Gastroesophageal sphincter (tissue), 4 donors: ENCODE measurements around the gene LSAMP. TPM values are rescaled to one million over a fixed set of nuclear protein-coding genes. Genes with fewer than 3 reads are reported as not detected.

ENCODE experiments used
- ATAC-seq: fragments of 150-250 bp; one replicate; pipeline ENCODE4 v1.9.1; 2016; ENCODE audit warnings: mild to moderate bottlenecking, moderate library complexity
- H3K27ac ChIP-seq, 4 donors: fragments of 200-600 bp; sonication (generic) in 3 of 4; 1 replicate in 3 of 4; 2 replicates in 1 of 4; pipeline ENCODE4 v1.5.1; 2016 to 2019
- H3K27me3 ChIP-seq: fragments of 200-600 bp; sonication (generic); one replicate; pipeline ENCODE4 v1.5.1; 2019
- H3K36me3 ChIP-seq, 2 donors: fragments of 200-600 bp; sonication (generic); one replicate each; pipeline ENCODE4 v1.5.1; 2019; ENCODE audit warnings: control low read depth in 1 of 2
- H3K4me1 ChIP-seq, 3 donors: fragments of 200-600 bp; sonication (generic); 1 replicate in 2 of 3; 2 replicates in 1 of 3; pipeline ENCODE4 v1.5.1; 2016 to 2019; ENCODE audit warnings: control low read depth in 2 of 3
- H3K4me3 ChIP-seq, 2 donors: fragments of 200-600 bp; sonication (generic); one replicate each; pipeline ENCODE4 v1.5.1; 2019; ENCODE audit warnings: mild to moderate bottlenecking in 1 of 2, moderate library complexity in 1 of 2
- H3K9me3 ChIP-seq, 3 donors: fragments of 200-600 bp; sonication (generic); one replicate each; pipeline ENCODE4 v1.5.1; 2017 to 2019; ENCODE audit warnings: control low read depth in 2 of 3
- CTCF ChIP-seq, 4 experiments: fragments of 200-600 bp in 2 of 4; fragments of 450-650 bp in 2 of 4; sonication (generic) in 1 of 4; IDR thresholded peaks; one replicate each; pipeline ENCODE4 v1.5.1; 2017 to 2019; ENCODE audit warnings: antibody characterized with exemption in 4 of 4, mild to moderate bottlenecking in 2 of 4, moderate library complexity in 2 of 4
- EP300 ChIP-seq: sonication (generic); formaldehyde crosslinking; IDR thresholded peaks from one replicate; pipeline ENCODE4 v1.6.1; 2017; ENCODE audit warnings: antibody characterized with exemption, mild to moderate bottlenecking
- POLR2A ChIP-seq, 2 donors: fragments of 450-650 bp; IDR thresholded peaks; one replicate each; pipeline ENCODE4 v1.6.1; 2017; ENCODE audit warnings: antibody characterized with exemption in 2 of 2, mild to moderate bottlenecking in 2 of 2, moderate library complexity in 1 of 2
- POLR2AphosphoS5 ChIP-seq: sonication (generic); formaldehyde crosslinking; IDR thresholded peaks from one replicate; pipeline ENCODE4 v1.6.1; 2017; ENCODE audit warnings: antibody characterized with exemption
- WGBS, 2 donors: methylation state at CpG; one replicate each; pipeline ENCODE4 v1.1.5; 2018; ENCODE audit warnings: low coverage in 1 of 2; 5-methylcytosine and 5-hydroxymethylcytosine counted together
- total RNA-seq, 4 donors: library from RNA; depleted of rRNA; stranded (reverse); fragments of >200 nt; gene quantifications; one replicate each; pipeline ENCODE4 v1.1.0, GENCODE V29; 2016

LSAMP gene
- total RNA-seq, 4 donors from 2014 or later = 1.5 to 9.3 (median 3.6) TPM

GRCh38 chr3:115903843-115904242 is 541.4 kb downstream of the LSAMP start:
- Histone ChIP-seq H3K36me3 (no peaks in the 10 kb centered on the region), H3K9me3 (no peaks in the 10 kb centered on the region), H3K27ac (no peak overlapping the region), H3K4me1 (no peaks in the 10 kb centered on the region), H3K4me3 (no peak overlapping the region), H3K27me3 (no peaks in the 10 kb centered on the region)
- no peak for TF ChIP-seq POLR2AphosphoS5
- 89 to 90% methylated on average over 2 of the region's 2 CpGs for WGBS, 2 donors
- no peak for ATAC-seq

DNA sequence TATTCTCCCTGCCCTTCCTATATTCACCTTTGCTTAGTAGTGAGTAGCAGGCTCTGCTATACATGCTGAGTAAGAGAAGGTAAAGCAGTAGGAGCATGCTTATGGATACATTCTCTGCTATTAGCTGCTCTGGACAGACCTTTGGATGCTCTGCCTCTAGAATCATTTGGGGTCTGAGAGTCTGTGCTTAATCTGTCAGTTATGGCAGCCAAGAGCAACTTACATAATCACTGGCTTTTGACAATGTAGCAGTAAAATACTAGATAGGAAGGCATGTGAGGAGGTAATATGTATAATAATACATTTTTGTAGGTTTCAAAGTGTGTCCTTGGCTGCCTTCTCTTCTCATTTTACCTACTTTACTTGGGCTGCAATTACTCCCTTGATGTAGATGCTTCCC is 544.3 kb downstream of the LSAMP start:
- ATAC-seq = no peak
- no peaks in the 10 kb centered on the region for H3K27me3 ChIP-seq
- TF ChIP-seq POLR2AphosphoS5 = no peak
- TF ChIP-seq POLR2A (IDR thresholded peaks at IDR 0.05) = no peak
- no peak for TF ChIP-seq CTCF (IDR thresholded peaks at IDR 0.05)

DNA sequence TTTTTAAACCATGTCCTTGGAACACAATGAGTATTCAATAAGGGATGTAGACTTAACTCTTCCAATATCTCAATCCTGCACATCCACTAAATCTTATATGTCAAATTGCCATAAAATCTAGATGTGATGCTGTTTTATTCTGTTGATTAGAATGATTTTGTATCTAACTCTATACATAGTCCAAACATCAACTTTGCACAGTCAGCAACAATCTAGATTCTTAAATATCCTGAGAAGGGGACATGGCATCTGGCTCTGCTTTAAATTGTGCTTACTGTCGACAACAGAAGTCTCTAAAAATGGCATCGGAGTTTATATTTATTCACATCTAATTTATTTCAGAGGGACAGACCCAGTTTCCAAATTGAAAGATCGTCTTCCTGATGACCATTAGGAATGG is 545.8 kb downstream of the LSAMP start:
- H3K27ac ChIP-seq = no peak overlapping the region
- WGBS, 2 donors = 82 to 86% methylated on average over 3 of the region's 3 CpGs
- H3K4me1 ChIP-seq = no peaks in the 10 kb centered on the region
- no peak for ATAC-seq
- TF ChIP-seq EP300 (no peak), CTCF (IDR thresholded peaks at IDR 0.05) (no peak), POLR2AphosphoS5 (no peak), POLR2A (IDR thresholded peaks at IDR 0.05) (no peak)
- no peaks in the 10 kb centered on the region for H3K27me3 ChIP-seq
- H3K9me3 ChIP-seq = no peaks in the 10 kb centered on the region
- no peaks in the 10 kb centered on the region for H3K36me3 ChIP-seq
- H3K4me3 ChIP-seq = no peak overlapping the region

More for the DNA sequence above, 544.3 kb downstream of the LSAMP start:
- no peaks in the 10 kb centered on the region for H3K4me1 ChIP-seq
- no peak overlapping the region for H3K4me3 ChIP-seq
- H3K9me3 ChIP-seq = no peaks in the 10 kb centered on the region
- no peak overlapping the region for H3K27ac ChIP-seq
- H3K36me3 ChIP-seq = no peaks in the 10 kb centered on the region

DNA sequence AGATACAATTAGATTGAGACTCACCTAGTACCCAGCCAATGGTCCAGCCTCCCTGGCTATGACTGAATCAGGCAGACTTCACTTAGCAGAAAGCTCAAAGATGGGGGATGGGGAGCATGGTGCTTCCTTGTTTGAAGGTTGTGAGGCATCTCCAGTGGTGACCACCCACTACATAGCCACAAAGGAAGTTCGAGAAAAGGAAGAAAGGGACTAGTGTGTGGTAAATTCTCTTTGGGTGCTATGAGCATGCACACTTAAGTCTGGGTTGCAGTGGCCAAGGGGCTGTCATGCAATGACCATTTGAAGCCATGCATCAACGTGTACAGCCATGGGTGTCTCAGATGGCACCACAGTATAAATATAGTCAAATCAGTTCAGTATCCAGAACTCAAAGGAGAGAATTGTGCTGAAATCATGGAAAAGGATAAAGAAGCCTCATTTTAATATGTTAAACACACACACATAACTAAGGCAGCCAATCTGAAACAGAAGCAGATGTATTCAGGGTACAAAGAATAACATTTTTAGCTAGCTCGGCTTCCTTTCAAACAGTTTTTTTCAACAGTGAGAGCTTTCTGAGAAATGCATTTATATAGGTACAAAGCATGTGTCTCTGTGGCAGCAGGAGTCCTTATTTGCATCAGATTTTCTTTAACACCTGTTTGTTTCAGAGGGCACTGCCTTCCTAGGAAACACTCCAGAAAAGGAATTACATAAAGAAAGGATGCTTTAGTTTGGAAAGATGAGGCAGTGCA is 546.5 kb downstream of the LSAMP start:
- Histone ChIP-seq H3K27me3 (no peaks in the 10 kb centered on the region), H3K4me1 (no peaks in the 10 kb centered on the region), H3K4me3 (no peak overlapping the region), H3K9me3 (no peaks in the 10 kb centered on the region), H3K27ac (no peak overlapping the region), H3K36me3 (no peaks in the 10 kb centered on the region)
- no peak for TF ChIP-seq POLR2AphosphoS5
- TF ChIP-seq EP300 = no peak
- TF ChIP-seq POLR2A (IDR thresholded peaks at IDR 0.05) = no peak
- no peak for TF ChIP-seq CTCF (IDR thresholded peaks at IDR 0.05)
- ATAC-seq = no peak
- 53 to 80% methylated on average over 3 of the region's 3 CpGs for WGBS, 2 donors

DNA sequence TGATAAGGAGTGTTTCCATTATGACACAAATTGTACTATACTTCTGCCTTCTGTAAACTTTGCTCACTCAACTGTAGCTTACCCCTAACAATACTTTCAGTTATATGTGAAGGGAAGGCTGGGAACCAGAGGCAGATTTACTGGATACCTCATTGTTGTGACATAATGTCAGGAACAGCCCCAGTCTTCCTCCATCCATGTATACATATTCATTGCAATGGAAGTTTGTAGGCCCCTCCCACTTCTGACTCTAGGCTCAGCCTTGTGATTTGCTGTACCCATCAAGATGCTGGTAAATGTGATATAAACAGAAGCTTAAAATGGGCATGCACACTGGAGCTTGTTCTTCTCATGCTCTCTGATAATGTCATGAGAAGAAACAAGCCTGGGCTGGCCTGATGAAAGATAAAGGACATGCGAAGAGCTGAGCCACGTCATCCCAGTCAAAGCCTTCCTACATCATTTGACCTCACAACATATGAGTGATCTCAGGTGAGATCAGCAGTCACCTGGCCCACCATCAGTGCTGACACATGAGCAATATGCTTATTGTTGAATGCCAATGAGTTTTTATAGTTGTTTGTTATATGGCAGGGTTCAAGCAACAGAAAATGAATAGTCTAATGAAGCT is 554.2 kb downstream of the LSAMP start:
- H3K36me3 ChIP-seq = no peaks in the 10 kb centered on the region
- TF ChIP-seq POLR2AphosphoS5 (no peak), EP300 (no peak), CTCF (IDR thresholded peaks at IDR 0.05) (no peak), POLR2A (IDR thresholded peaks at IDR 0.05) (no peak)
- no peak overlapping the region for H3K4me3 ChIP-seq
- H3K27ac ChIP-seq = no peak overlapping the region
- no peaks in the 10 kb centered on the region for H3K4me1 ChIP-seq
- H3K9me3 ChIP-seq = no peaks in the 10 kb centered on the region
- no peak for ATAC-seq
- 79% methylated on average over 2 of the region's 2 CpGs; no CpG with 5 or more reads in 1 of the 2 donors for WGBS, 2 donors
- H3K27me3 ChIP-seq = no peaks in the 10 kb centered on the region
